Mucosa of rectum (tissue), 2 donors: ENCODE data around the gene UNC45B.
"Not testable (repeated sequence)": the region's sequence is repeated elsewhere in the genome, so short reads cannot be mapped to it uniquely, and the experiment has no call there.

Source experiments
- H3K27ac ChIP-seq, 2 donors: one replicate each; pipeline ENCODE4 v1.7.0; 2013; ENCODE audit warnings: inconsistent platforms in 2 of 2, low read depth in 2 of 2, low read length in 2 of 2
- H3K27me3 ChIP-seq, 2 donors: one replicate each; pipeline ENCODE4 v1.7.0; 2013; ENCODE audit warnings: low read length in 2 of 2; ENCODE audit not compliant: control insufficient read depth in 2 of 2, insufficient read depth in 2 of 2
- H3K36me3 ChIP-seq, 2 donors: one replicate each; pipeline ENCODE4 v1.7.0; 2013; ENCODE audit warnings: low read length in 2 of 2; ENCODE audit not compliant: control insufficient read depth in 2 of 2, insufficient read depth in 2 of 2
- H3K4me1 ChIP-seq, 2 donors: one replicate each; pipeline ENCODE4 v1.7.0; 2013; ENCODE audit warnings: low read length in 2 of 2, mild to moderate bottlenecking in 1 of 2; ENCODE audit not compliant: control insufficient read depth in 2 of 2, insufficient read depth in 2 of 2
- H3K4me3 ChIP-seq, 2 donors: one replicate each; pipeline ENCODE4 v1.7.0; 2013; ENCODE audit warnings: low read length in 2 of 2
- H3K9ac ChIP-seq, 2 donors: one replicate each; pipeline ENCODE4 v1.7.0; 2013; ENCODE audit warnings: low read length in 2 of 2, low read depth in 1 of 2, mild to moderate bottlenecking in 1 of 2
- H3K9me3 ChIP-seq, 2 donors: one replicate each; pipeline ENCODE4 v1.7.0; 2013; ENCODE audit warnings: low read length in 2 of 2; ENCODE audit not compliant: control insufficient read depth in 2 of 2
- donor health status: healthy.
- donor health status: Normal muscosa, but diverticular disease.

UNC45B gene

GRCh38 chr17:35138218-35138617 is 9.4 kb upstream of the UNC45B start:
- Histone ChIP-seq H3K4me3 (no peak overlapping the region), H3K36me3 (peaks cover 37 to 45% of the 10 kb centered on the region in 2 donors), H3K27me3 (no peaks in the 10 kb centered on the region), H3K27ac (no peak overlapping the region), H3K9me3 (no peaks in the 10 kb centered on the region), H3K4me1 (peaks cover 3% of the 10 kb centered on the region in 2 donors), H3K9ac (no peak overlapping the region)

- Histone ChIP-seq H3K4me3 (peak within 1 kb of the TSS; percentile 77 to 93), H3K36me3 (peaks cover 9 to 13% of the 10 kb centered on the region in 2 donors), H3K27me3 (no peaks in the 10 kb centered on the region), H3K27ac (no peak within 1 kb of the TSS), H3K9me3 (no peaks in the 10 kb centered on the region), H3K4me1 (peaks cover 3% of the 10 kb centered on the region in 2 donors), H3K9ac (peak within 1 kb of the TSS; percentile 52 to 79)
Measured at GRCh38 chr17:35141681-35142466, 5.7 kb upstream of the UNC45B start, which contains the start of gene NLE1. NLE1 (minus strand) TSS chr17:35142303; CDS start chr17:35142275, 28 bp downstream.

- Histone ChIP-seq H3K9me3 (no peaks in the 10 kb centered on the region), H3K4me1 (peaks cover 3% of the 10 kb centered on the region in 2 donors), H3K9ac (no peak overlapping the region), H3K36me3 (peaks cover 3 to 7% of the 10 kb centered on the region in 2 donors), H3K27ac (no peak overlapping the region), H3K27me3 (no peaks in the 10 kb centered on the region), H3K4me3 (peak overlapping the region; percentile 77 to 93)
Measured at GRCh38 chr17:35142467-35142796, 5.2 kb upstream of the UNC45B start.

GRCh38 chr17:35144840-35145239 is 2.8 kb upstream of the UNC45B start:
- no peak overlapping the region for H3K27ac ChIP-seq
- H3K4me3 ChIP-seq, result no peak overlapping the region
- no peaks in the 10 kb centered on the region for H3K9me3 ChIP-seq
- no peaks in the 10 kb centered on the region for H3K27me3 ChIP-seq
- H3K4me1 ChIP-seq, result peaks cover 3% of the 10 kb centered on the region in 2 donors
- H3K9ac ChIP-seq, result no peak overlapping the region
- H3K36me3 ChIP-seq, result no peaks in the 10 kb centered on the region

- no peak overlapping the region for H3K27ac ChIP-seq
- no peaks in the 10 kb centered on the region for H3K36me3 ChIP-seq
- no peak overlapping the region for H3K9ac ChIP-seq
- no peak overlapping the region for H3K4me3 ChIP-seq
- peaks cover 3% of the 10 kb centered on the region in 2 donors for H3K4me1 ChIP-seq
- no peaks in the 10 kb centered on the region for H3K27me3 ChIP-seq
- H3K9me3 ChIP-seq, result no peaks in the 10 kb centered on the region
Measured at GRCh38 chr17:35146214-35146833, 1.3 kb upstream of the UNC45B start.

- no peaks in the 10 kb centered on the region for H3K9me3 ChIP-seq
- H3K27ac ChIP-seq, result no peak overlapping the region
- H3K4me1 ChIP-seq, result no peaks in the 10 kb centered on the region
- no peak overlapping the region for H3K9ac ChIP-seq
- H3K27me3 ChIP-seq, result no peaks in the 10 kb centered on the region
- H3K4me3 ChIP-seq, result no peak overlapping the region
- no peaks in the 10 kb centered on the region for H3K36me3 ChIP-seq
Measured at GRCh38 chr17:35148144-35148543, 527 bp downstream of the UNC45B start.

GRCh38 chr17:35149941-35150340 is 2.3 kb downstream of the UNC45B start:
- Histone ChIP-seq H3K4me1 (no peaks in the 10 kb centered on the region), H3K27ac (no peak overlapping the region), H3K4me3 (no peak overlapping the region), H3K36me3 (no peaks in the 10 kb centered on the region), H3K9me3 (no peaks in the 10 kb centered on the region), H3K9ac (no peak overlapping the region), H3K27me3 (no peaks in the 10 kb centered on the region)

GRCh38 chr17:35151080-35151479 is 3.5 kb downstream of the UNC45B start:
- H3K9ac ChIP-seq, H3K36me3 ChIP-seq, H3K4me1 ChIP-seq, H3K27me3 ChIP-seq, H3K9me3 ChIP-seq, H3K4me3 ChIP-seq, H3K27ac ChIP-seq: not testable (repeated sequence)

- no peak overlapping the region for H3K9ac ChIP-seq
- no peaks in the 10 kb centered on the region for H3K4me1 ChIP-seq
- no peaks in the 10 kb centered on the region for H3K9me3 ChIP-seq
- no peaks in the 10 kb centered on the region for H3K36me3 ChIP-seq
- H3K27me3 ChIP-seq, result no peaks in the 10 kb centered on the region
- no peak overlapping the region for H3K4me3 ChIP-seq
- H3K27ac ChIP-seq, result no peak overlapping the region
Measured at GRCh38 chr17:35152421-35153140, 5.0 kb downstream of the UNC45B start.
